ENCODE measurements around the gene ST6GAL1.
"Not testable (repeated sequence)": the region's sequence is repeated elsewhere in the genome, so short reads cannot be mapped to it uniquely, and the experiment has no call there.

ST6GAL1 gene

GRCh38 chr3:186967686-186968085 lies 37.4 kb downstream of the ST6GAL1 start:
- DNase-seq (ENCODE audit: low read depth): no peak

- no peak for DNase-seq (ENCODE audit: low read depth)
Observed at GRCh38 chr3:186969607-186970006, 39.3 kb downstream of the ST6GAL1 start.

GRCh38 chr3:186971106-186971505 lies 40.8 kb downstream of the ST6GAL1 start:
- not testable (repeated sequence) for DNase-seq (ENCODE audit: low read depth)

GRCh38 chr3:186971578-186971977 lies 41.3 kb downstream of the ST6GAL1 start:
- DNase-seq (ENCODE audit: low read depth): no peak

- DNase-seq (ENCODE audit: low read depth): no peak
Observed at GRCh38 chr3:186973702-186974101, 43.4 kb downstream of the ST6GAL1 start.

- DNase-seq (ENCODE audit: low read depth): no peak
Observed at GRCh38 chr3:186974824-186975313, 44.5 kb downstream of the ST6GAL1 start.

- DNase-seq (ENCODE audit: low read depth): no peak
Observed at GRCh38 chr3:186975726-186976125, 45.4 kb downstream of the ST6GAL1 start.

GRCh38 chr3:186976837-186977750 lies 46.8 kb downstream of the ST6GAL1 start:
- DNase-seq (ENCODE audit: low read depth): no peak

GRCh38 chr3:186978712-186979111 lies 48.4 kb downstream of the ST6GAL1 start:
- DNase-seq (ENCODE audit: low read depth): no peak

- DNase-seq (ENCODE audit: low read depth): no peak
Observed at GRCh38 chr3:186979852-186980251, 49.5 kb downstream of the ST6GAL1 start.

GRCh38 chr3:186980989-186981388 lies 50.7 kb downstream of the ST6GAL1 start:
- DNase-seq (ENCODE audit: low read depth): no peak

- no peak for DNase-seq (ENCODE audit: low read depth)
Observed at GRCh38 chr3:186983659-186984058, 53.3 kb downstream of the ST6GAL1 start.

- no peak for DNase-seq (ENCODE audit: low read depth)
Observed at GRCh38 chr3:186984064-186984463, 53.7 kb downstream of the ST6GAL1 start.

- no peak for DNase-seq (ENCODE audit: low read depth)
Observed at GRCh38 chr3:186985661-186986364, 55.5 kb downstream of the ST6GAL1 start.

- no peak for DNase-seq (ENCODE audit: low read depth)
Observed at GRCh38 chr3:186986406-186986805, 56.1 kb downstream of the ST6GAL1 start.

GRCh38 chr3:186986816-186987215 lies 56.5 kb downstream of the ST6GAL1 start:
- no peak for DNase-seq (ENCODE audit: low read depth)

- DNase-seq (ENCODE audit: low read depth): no peak
Observed at GRCh38 chr3:186988806-186989205, 58.5 kb downstream of the ST6GAL1 start.

GRCh38 chr3:186989429-186989828 lies 59.1 kb downstream of the ST6GAL1 start:
- no peak for DNase-seq (ENCODE audit: low read depth)

GRCh38 chr3:186990277-186990676 lies 60.0 kb downstream of the ST6GAL1 start:
- DNase-seq (ENCODE audit: low read depth): no peak

GRCh38 chr3:186990878-186991308 lies 60.6 kb downstream of the ST6GAL1 start:
- DNase-seq (ENCODE audit: low read depth): no peak

GRCh38 chr3:186991470-186991869 lies 61.1 kb downstream of the ST6GAL1 start:
- DNase-seq (ENCODE audit: low read depth): no peak

- not testable (repeated sequence) for DNase-seq (ENCODE audit: low read depth)
Observed at GRCh38 chr3:186992096-186992495, 61.8 kb downstream of the ST6GAL1 start.

- no peak for DNase-seq (ENCODE audit: low read depth)
Observed at GRCh38 chr3:186993210-186993782, 63.0 kb downstream of the ST6GAL1 start.
